Uterus (tissue), 2 donors: ENCODE results near the gene RAB6B.

Experiments used
- POLR2A ChIP-seq, 2 donors: fragments of 450-650 bp; IDR thresholded peaks; one replicate each; pipeline ENCODE4 v1.6.1; 2016; ENCODE audit warnings: antibody characterized with exemption in 2 of 2, mild to moderate bottlenecking in 1 of 2, moderate library complexity in 1 of 2
- TF ChIP-seq, protein P1 (sequence below), 4 experiments: fragments of 200-600 bp in 2 of 4; fragments of 450-650 bp in 2 of 4; sonication (generic) in 2 of 4; IDR thresholded peaks; one replicate each; pipeline ENCODE4 v1.5.1; 2016 to 2019; ENCODE audit warnings: antibody characterized with exemption in 4 of 4, mild to moderate bottlenecking in 2 of 4, moderate library complexity in 1 of 4

DNA sequence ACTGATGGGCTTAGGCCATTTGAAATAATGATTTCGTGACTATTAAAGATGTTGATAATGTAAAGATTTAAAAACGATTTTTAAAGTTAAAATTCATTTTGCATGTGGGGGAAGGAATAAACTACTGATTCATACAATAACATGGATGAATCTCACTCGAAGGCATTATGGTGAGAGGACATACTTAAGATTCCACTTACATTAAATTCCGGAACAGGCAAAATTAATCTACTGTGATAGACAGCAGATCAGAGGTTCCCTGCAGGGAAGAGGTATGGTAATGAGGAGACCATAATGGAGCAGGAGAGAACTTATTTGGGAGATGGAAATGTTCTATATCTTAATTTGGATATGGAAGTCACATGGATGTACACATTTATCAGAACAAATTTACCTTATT, 28.4 kb upstream of the RAB6B start:
- TF ChIP-seq, protein P1, sequence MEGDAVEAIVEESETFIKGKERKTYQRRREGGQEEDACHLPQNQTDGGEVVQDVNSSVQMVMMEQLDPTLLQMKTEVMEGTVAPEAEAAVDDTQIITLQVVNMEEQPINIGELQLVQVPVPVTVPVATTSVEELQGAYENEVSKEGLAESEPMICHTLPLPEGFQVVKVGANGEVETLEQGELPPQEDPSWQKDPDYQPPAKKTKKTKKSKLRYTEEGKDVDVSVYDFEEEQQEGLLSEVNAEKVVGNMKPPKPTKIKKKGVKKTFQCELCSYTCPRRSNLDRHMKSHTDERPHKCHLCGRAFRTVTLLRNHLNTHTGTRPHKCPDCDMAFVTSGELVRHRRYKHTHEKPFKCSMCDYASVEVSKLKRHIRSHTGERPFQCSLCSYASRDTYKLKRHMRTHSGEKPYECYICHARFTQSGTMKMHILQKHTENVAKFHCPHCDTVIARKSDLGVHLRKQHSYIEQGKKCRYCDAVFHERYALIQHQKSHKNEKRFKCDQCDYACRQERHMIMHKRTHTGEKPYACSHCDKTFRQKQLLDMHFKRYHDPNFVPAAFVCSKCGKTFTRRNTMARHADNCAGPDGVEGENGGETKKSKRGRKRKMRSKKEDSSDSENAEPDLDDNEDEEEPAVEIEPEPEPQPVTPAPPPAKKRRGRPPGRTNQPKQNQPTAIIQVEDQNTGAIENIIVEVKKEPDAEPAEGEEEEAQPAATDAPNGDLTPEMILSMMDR (IDR thresholded peaks at IDR 0.05), result no peak
- TF ChIP-seq POLR2A (IDR thresholded peaks at IDR 0.05), result no peak
